SKM-1 (cell line): ENCODE results near the gene PC.
"Not testable (repeated sequence)": the region's sequence is repeated elsewhere in the genome, so short reads cannot be mapped to it uniquely, and the experiment has no call there.

Experiments used
- DNase-seq: peaks from one replicate; lab custom pipeline; 2025; ENCODE audit not compliant: unreplicated experiment; lab: John Stamatoyannopoulos, UW

PC gene

GRCh38 chr11:66979336-66979980, 21.3 kb upstream of the PC start:
- no peak for DNase-seq

GRCh38 chr11:66978717-66979116, 20.5 kb upstream of the PC start:
- DNase-seq: no peak

GRCh38 chr11:66978229-66978628, 20.0 kb upstream of the PC start:
- no peak for DNase-seq

GRCh38 chr11:66976925-66977324, 18.7 kb upstream of the PC start:
- no peak for DNase-seq

- DNase-seq: no peak
Measured at GRCh38 chr11:66976028-66976467, 17.9 kb upstream of the PC start.

- no peak for DNase-seq
Measured at GRCh38 chr11:66975405-66976027, 17.3 kb upstream of the PC start.

GRCh38 chr11:66974724-66975404, 16.7 kb upstream of the PC start, which contains the start of gene C11orf86:
Gene C11orf86 (plus strand): TSS chr11:66975304. CDS start chr11:66975363, 59 bp downstream.
- DNase-seq: no peak

- DNase-seq: no peak
Measured at GRCh38 chr11:66973956-66974580, 15.9 kb upstream of the PC start.

GRCh38 chr11:66971488-66971887, 13.3 kb upstream of the PC start:
- no peak for DNase-seq

- DNase-seq: peak; percentile 54
Measured at GRCh38 chr11:66970807-66971442, 12.7 kb upstream of the PC start.

- no peak for DNase-seq
Measured at GRCh38 chr11:66970371-66970806, 12.2 kb upstream of the PC start.

GRCh38 chr11:66969584-66970225, 11.5 kb upstream of the PC start:
- DNase-seq: no peak

- no peak for DNase-seq
Measured at GRCh38 chr11:66967670-66968425, 9.7 kb upstream of the PC start.

GRCh38 chr11:66966351-66966750, 8.2 kb upstream of the PC start:
- DNase-seq: no peak

GRCh38 chr11:66964495-66964894, 6.3 kb upstream of the PC start:
- DNase-seq: no peak

- no peak for DNase-seq
Measured at GRCh38 chr11:66962801-66963200, 4.6 kb upstream of the PC start.

- DNase-seq: no peak
Measured at GRCh38 chr11:66962247-66962646, 4.1 kb upstream of the PC start.

- not testable (repeated sequence) for DNase-seq
Measured at GRCh38 chr11:66961691-66962213, 3.6 kb upstream of the PC start.

GRCh38 chr11:66958956-66959274, 732 bp upstream of the PC start:
- DNase-seq: no peak

- DNase-seq: no peak
Measured at GRCh38 chr11:66957971-66958231, 282 bp downstream of the PC start.
